Activated B cell treated with CpG ODN at 0.5 μM for 24 hours (primary cell): Measurements from ENCODE around the gene TMEM231. TPM values are rescaled to one million over a fixed set of nuclear protein-coding genes. Genes with fewer than 3 reads are reported as not detected.
"Not testable (repeated sequence)": the region's sequence is repeated elsewhere in the genome, so short reads cannot be mapped to it uniquely, and the experiment has no call there.

Source experiments
- ATAC-seq: fragments of 200-7000 bp; cut with Tn5 transposase; one replicate; pipeline ENCODE4 v1.10.0; 2021; ENCODE audit warnings: low read depth, mild to moderate bottlenecking, moderate library complexity
- CTCF ChIA-PET: fragments of 350-600 bp; sonication (Branson Sonifier 250); formaldehyde crosslinking; loops from one replicate; lab custom pipeline; 2021; ENCODE audit warnings: antibody characterized with exemption; lab: Charles Lee
- POLR2A ChIA-PET: fragments of 350-600 bp; sonication (Branson Sonifier 250); formaldehyde crosslinking; loops from one replicate; lab custom pipeline; 2021; ENCODE audit warnings: antibody characterized with exemption; lab: Charles Lee
- DNase-seq: peaks from one replicate; pipeline ENCODE4 v3.0.0; 2022
- H3K27ac Mint-ChIP-seq: one replicate; pipeline ENCODE4 v1.8.0; 2020; ENCODE audit warnings: mixed read lengths
- H3K27me3 Mint-ChIP-seq: one replicate; pipeline ENCODE4 v1.8.0; 2021; ENCODE audit warnings: mixed read lengths
- H3K36me3 Mint-ChIP-seq: one replicate; pipeline ENCODE4 v1.8.0; 2021; ENCODE audit warnings: low read depth, mixed read lengths
- H3K4me1 Mint-ChIP-seq: one replicate; pipeline ENCODE4 v1.8.0; 2021; ENCODE audit warnings: mixed read lengths
- H3K4me3 Mint-ChIP-seq: one replicate; pipeline ENCODE4 v1.8.0; 2020; ENCODE audit warnings: mild to moderate bottlenecking, mixed read lengths
- H3K9me3 Mint-ChIP-seq: one replicate; pipeline ENCODE4 v1.8.0; 2020; ENCODE audit warnings: mixed read lengths
- CTCF ChIP-seq: fragments of 200-600 bp; IDR thresholded peaks from one replicate; pipeline ENCODE4 v1.8.0; 2022; ENCODE audit warnings: antibody characterized with exemption, mild to moderate bottlenecking
- intact Hi-C: fragments of 100-400 bp; cut with micrococcal nuclease; formaldehyde crosslinking; loops from one replicate; pipeline ENCODE4 v1.15.1; 2024
- total RNA-seq: library from RNA; stranded (reverse); gene quantifications from 2 replicates; pipeline ENCODE4 v1.2.3, GENCODE V29; 2022

The TMEM231 gene
- total RNA-seq, 1 donor from 2014 or later, result 4.1 TPM

GRCh38 chr16:75593308-75593707 lies 37.3 kb upstream of the TMEM231 start:
- TF ChIP-seq CTCF, result no peak
- intact Hi-C loops, result no loop called here
- no peak overlapping the region for H3K4me3 Mint-ChIP-seq
- DNase-seq (no peak), ATAC-seq (no peak)
- ChIA-PET POLR2A (interaction anchor here (0.5 kb wide), 1 partner anchor 36 kb away, joined by 9 read pairs; no protein-coding TSS in a partner anchor), CTCF (no interaction called here)
- no peaks in the 10 kb centered on the region for H3K4me1 Mint-ChIP-seq
- peaks cover 5% of the 10 kb centered on the region for H3K9me3 Mint-ChIP-seq
- H3K27me3 Mint-ChIP-seq, result no peaks in the 10 kb centered on the region
- no peak overlapping the region for H3K27ac Mint-ChIP-seq
- H3K36me3 Mint-ChIP-seq, result peaks cover 38% of the 10 kb centered on the region

- POLR2A ChIA-PET, intact Hi-C loops, H3K4me3 Mint-ChIP-seq, DNase-seq, H3K4me1 Mint-ChIP-seq, H3K9me3 Mint-ChIP-seq, H3K27ac Mint-ChIP-seq, H3K27me3 Mint-ChIP-seq, ATAC-seq: not testable (repeated sequence)
- CTCF ChIA-PET, result interaction anchor here (1.1 kb wide), 1 partner anchor 71 kb away, joined by 3 read pairs; no protein-coding TSS in a partner anchor
- peaks cover 25% of the 10 kb centered on the region for H3K36me3 Mint-ChIP-seq
Observed at GRCh38 chr16:75591927-75592326, 35.9 kb upstream of the TMEM231 start.

- ATAC-seq, result no peak
- DNase-seq, result no peak
- no peak overlapping the region for H3K4me3 Mint-ChIP-seq
- POLR2A ChIA-PET, result no interaction called here
- H3K36me3 Mint-ChIP-seq, result peaks cover 22% of the 10 kb centered on the region
- CTCF ChIA-PET, result interaction anchor here (1.1 kb wide), 1 partner anchor 70 kb away, joined by 3 read pairs; no protein-coding TSS in a partner anchor
- H3K27me3 Mint-ChIP-seq, result no peaks in the 10 kb centered on the region
- no peaks in the 10 kb centered on the region for H3K9me3 Mint-ChIP-seq
- intact Hi-C loops, result no loop called here
- H3K27ac Mint-ChIP-seq, result no peak overlapping the region
- H3K4me1 Mint-ChIP-seq, result no peaks in the 10 kb centered on the region
- no peak for TF ChIP-seq CTCF
Observed at GRCh38 chr16:75590920-75591843, 35.1 kb upstream of the TMEM231 start.

- no peak for ATAC-seq
- Mint-ChIP-seq H3K9me3 (no peaks in the 10 kb centered on the region), H3K27ac (no peak overlapping the region), H3K27me3 (no peaks in the 10 kb centered on the region), H3K36me3 (peaks cover 20% of the 10 kb centered on the region), H3K4me3 (no peak overlapping the region), H3K4me1 (peaks cover 18% of the 10 kb centered on the region)
- ChIA-PET POLR2A (no interaction called here), CTCF (interaction anchor here (1.2 kb wide), 1 partner anchor 39 kb away, joined by 3 read pairs; no protein-coding TSS in a partner anchor)
- intact Hi-C loops, result no loop called here
- no peak for TF ChIP-seq CTCF
- DNase-seq, result no peak
Observed at GRCh38 chr16:75589306-75589705, 33.3 kb upstream of the TMEM231 start.

GRCh38 chr16:75588716-75589115 lies 32.7 kb upstream of the TMEM231 start:
- ChIA-PET POLR2A (no interaction called here), CTCF (interaction anchor here (0.9 to 1.2 kb wide), 2 partner anchors 39 to 71 kb away, joined by 3 to 4 read pairs; no protein-coding TSS in a partner anchor)
- no peaks in the 10 kb centered on the region for H3K9me3 Mint-ChIP-seq
- H3K4me1 Mint-ChIP-seq, result peaks cover 23% of the 10 kb centered on the region
- intact Hi-C loops, result no loop called here
- TF ChIP-seq CTCF, result no peak
- H3K27me3 Mint-ChIP-seq, result no peaks in the 10 kb centered on the region
- ATAC-seq (no peak), DNase-seq (no peak)
- no peak overlapping the region for H3K27ac Mint-ChIP-seq
- peaks cover 15% of the 10 kb centered on the region for H3K36me3 Mint-ChIP-seq
- H3K4me3 Mint-ChIP-seq, result no peak overlapping the region
